Measurements from ENCODE around the gene CHPT1.
"Not testable (repeated sequence)": the region's sequence is repeated elsewhere in the genome, so short reads cannot be mapped to it uniquely, and the experiment has no call there.

The CHPT1 gene

GRCh38 chr12:101697197-101697929 is at the start of gene CHPT1:
TSS of gene CHPT1 (plus strand) at chr12:101697640. CDS start at chr12:101697862, 222 bp downstream.
- peak; percentile 60 for DNase-seq

GRCh38 chr12:101647711-101648110 is 49.7 kb upstream of the CHPT1 start:
- no peak for DNase-seq

GRCh38 chr12:101648195-101648594 is 49.2 kb upstream of the CHPT1 start:
- DNase-seq, result no peak

GRCh38 chr12:101650346-101651117 is 46.9 kb upstream of the CHPT1 start:
- DNase-seq, result no peak

- DNase-seq, result no peak
Observed at GRCh38 chr12:101653030-101653429, 44.4 kb upstream of the CHPT1 start.

- no peak for DNase-seq
Observed at GRCh38 chr12:101653503-101653902, 43.9 kb upstream of the CHPT1 start.

- DNase-seq, result no peak
Observed at GRCh38 chr12:101654442-101654841, 43.0 kb upstream of the CHPT1 start.

- DNase-seq, result no peak
Observed at GRCh38 chr12:101655393-101655792, 42.0 kb upstream of the CHPT1 start.

GRCh38 chr12:101660662-101661061 is 36.8 kb upstream of the CHPT1 start:
- not testable (repeated sequence) for DNase-seq

GRCh38 chr12:101663298-101663697 is 34.1 kb upstream of the CHPT1 start:
- no peak for DNase-seq

GRCh38 chr12:101664992-101665391 is 32.4 kb upstream of the CHPT1 start:
- DNase-seq, result no peak

- DNase-seq, result no peak
Observed at GRCh38 chr12:101666052-101666728, 31.2 kb upstream of the CHPT1 start.

GRCh38 chr12:101667591-101667990 is 29.8 kb upstream of the CHPT1 start:
- DNase-seq, result no peak

GRCh38 chr12:101670007-101670671 is 27.3 kb upstream of the CHPT1 start:
- DNase-seq, result peak; percentile 18

GRCh38 chr12:101671157-101671791 is 26.2 kb upstream of the CHPT1 start:
- no peak for DNase-seq

GRCh38 chr12:101671833-101672232 is 25.6 kb upstream of the CHPT1 start:
- DNase-seq, result no peak

- no peak for DNase-seq
Observed at GRCh38 chr12:101675555-101675954, 21.9 kb upstream of the CHPT1 start.

- DNase-seq, result not testable (repeated sequence)
Observed at GRCh38 chr12:101676497-101676896, 20.9 kb upstream of the CHPT1 start.

- no peak for DNase-seq
Observed at GRCh38 chr12:101678081-101678480, 19.4 kb upstream of the CHPT1 start.

GRCh38 chr12:101680240-101680639 is 17.2 kb upstream of the CHPT1 start:
- DNase-seq, result no peak

- DNase-seq, result no peak
Observed at GRCh38 chr12:101680647-101681046, 16.8 kb upstream of the CHPT1 start.

GRCh38 chr12:101681627-101682026 is 15.8 kb upstream of the CHPT1 start:
- not testable (repeated sequence) for DNase-seq

- DNase-seq, result no peak
Observed at GRCh38 chr12:101685092-101685491, 12.3 kb upstream of the CHPT1 start.
